Activated naive CD4-positive, alpha-beta T cell treated with Interleukin-2 at 50 U/mL for 16 hours (primary cell): ENCODE measurements around the gene TSPAN18.

Experiments used
- DNase-seq: peaks from one replicate; pipeline ENCODE4 v3.0.0-alpha.2; 2020

TSPAN18 gene

DNA sequence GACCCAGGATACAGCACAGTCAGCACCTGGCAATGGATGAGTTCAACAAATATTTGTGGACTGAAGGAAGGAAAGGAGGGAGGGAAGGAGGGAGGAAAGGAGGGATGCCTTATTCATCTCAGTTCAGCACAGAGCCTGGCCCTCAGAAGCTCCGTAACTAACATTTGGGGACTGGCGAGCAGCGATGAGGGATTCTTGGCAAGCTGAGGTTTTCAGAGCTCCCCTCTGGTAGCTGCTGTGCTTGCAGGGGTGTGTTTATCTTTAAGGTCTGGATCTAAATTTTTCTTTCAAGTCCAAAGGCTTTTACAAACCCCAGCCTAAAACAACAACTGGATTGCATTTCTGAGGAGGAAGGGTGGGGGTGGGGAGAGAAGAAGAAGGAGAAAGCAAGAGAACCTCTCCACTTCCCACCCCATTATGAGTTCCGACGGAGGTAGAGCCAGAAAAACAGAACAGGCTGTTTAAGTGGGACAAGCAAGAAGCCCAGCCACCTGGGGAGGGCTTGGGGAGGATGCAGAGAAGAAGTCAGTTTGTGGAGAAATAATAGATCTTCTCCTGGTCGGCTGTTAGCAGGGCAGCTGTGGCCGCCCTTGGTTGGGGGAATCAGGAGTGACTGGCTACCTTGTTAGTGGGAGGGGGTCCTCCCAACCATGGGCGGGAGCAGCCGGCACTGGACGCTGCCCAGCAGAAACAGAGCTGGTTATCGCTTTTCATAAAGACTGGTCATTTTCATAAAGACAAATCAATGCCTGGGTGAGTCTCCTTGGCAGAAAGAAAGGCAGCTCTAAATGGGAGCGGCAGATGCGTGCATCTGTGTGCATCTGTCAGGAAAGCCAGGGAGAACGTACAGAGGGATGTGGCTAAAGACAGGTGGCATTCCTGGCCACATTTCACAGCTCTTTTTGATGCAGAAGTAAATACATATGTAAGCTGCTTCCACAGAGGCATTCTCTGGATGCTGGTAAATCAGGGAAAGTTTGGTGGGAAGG lies 78.0 kb downstream of the TSPAN18 start:
- no peak for DNase-seq

DNA sequence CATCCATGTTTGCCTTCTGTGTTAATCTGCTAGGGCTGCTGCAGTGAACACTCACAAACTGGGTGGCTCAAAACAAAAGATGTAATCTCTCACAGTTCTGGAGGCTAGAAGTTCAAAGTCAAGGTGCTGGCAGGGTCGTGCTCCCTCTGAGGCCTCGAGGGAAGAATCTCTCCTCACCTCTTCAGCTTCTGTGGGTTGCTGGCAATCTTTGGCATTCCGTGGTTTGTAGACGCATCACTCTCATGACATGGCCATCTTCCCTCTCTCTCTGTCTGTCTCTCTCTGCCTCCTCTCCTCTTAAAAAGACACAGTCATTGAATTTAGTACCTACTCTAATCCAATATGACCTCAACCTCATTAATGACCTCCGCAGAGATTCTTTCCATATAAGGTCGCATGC lies 78.8 kb downstream of the TSPAN18 start:
- no peak for DNase-seq

DNA sequence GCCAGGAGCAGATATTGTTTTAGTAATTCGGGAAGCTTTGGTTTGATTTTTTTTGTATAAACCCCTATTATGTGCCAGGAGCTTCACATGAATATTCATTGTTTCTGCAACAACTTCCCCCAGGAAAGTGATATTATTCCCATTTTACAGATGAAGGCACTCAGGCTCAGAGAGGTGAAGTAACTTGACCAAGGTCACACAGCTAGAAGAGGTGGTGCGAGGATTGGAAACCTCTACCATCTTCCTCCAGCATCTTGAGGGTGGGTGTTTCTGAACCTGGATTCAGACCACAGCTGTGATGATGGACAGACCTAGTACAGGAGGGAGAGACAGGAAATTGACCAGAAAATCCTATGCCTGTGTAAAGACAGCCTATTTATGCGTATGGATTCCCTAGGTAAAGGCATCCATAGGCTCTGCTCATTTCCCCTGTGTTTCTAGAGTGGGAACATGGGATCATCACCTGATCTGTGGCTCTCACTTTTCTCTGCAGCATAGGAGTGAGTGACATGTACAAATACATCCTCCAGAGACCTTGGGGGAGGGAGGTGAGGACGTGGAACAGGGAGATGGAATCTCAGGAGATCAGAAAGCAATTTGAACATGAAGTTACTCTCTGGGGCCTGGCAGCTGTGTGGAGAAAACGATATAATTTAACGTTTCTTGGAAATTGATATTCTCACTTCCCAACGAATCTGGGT lies 81.4 kb downstream of the TSPAN18 start:
- DNase-seq = no peak

DNA sequence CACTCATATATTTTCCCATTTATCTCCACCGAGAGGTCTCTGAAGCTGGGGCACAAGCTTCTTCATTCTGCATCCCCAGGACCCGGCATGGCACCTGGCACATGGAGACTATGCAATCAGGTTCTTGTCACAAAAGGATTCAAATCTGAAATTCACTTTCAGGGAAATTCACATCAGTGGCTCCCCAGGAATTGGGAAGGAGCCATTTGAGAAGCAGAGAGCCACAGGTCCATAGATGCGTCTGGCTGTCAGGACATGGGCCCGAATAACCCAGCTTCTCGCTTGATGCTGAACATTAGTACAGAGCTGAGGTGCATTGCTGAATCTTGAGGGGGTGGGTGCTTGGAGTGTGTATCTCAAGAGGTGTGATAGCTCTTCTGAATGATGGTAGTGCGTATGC lies 82.5 kb downstream of the TSPAN18 start:
- DNase-seq = no peak

DNA sequence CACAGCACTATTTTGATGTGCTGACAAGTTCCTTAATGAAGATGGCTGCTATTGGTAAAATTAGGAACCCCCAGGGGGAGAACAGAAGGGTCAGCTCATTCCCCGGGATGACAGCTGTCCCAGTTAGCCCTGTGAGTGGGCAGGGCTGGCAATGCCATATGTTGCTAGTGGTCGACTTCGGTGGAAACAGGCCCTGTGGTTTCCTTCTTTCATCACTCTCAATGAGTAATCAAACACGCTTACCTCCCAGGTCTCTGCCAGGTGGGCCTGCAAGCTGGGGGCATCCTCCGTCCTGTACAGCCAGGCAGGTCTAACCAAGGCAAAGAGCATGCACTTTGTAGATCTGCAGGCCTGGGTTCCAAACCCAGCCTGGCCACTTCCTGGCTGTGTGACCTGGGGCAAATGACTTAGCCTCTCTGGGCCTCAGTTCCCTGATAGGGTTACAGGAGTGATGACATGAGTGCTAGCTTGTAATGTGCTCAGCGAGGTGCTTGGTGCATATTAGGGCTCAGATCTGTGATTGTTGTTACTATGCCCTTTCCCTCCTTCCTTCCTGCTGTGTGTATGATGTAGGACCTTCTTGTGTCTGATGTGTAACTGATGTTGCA lies 85.2 kb downstream of the TSPAN18 start:
- DNase-seq = no peak

DNA sequence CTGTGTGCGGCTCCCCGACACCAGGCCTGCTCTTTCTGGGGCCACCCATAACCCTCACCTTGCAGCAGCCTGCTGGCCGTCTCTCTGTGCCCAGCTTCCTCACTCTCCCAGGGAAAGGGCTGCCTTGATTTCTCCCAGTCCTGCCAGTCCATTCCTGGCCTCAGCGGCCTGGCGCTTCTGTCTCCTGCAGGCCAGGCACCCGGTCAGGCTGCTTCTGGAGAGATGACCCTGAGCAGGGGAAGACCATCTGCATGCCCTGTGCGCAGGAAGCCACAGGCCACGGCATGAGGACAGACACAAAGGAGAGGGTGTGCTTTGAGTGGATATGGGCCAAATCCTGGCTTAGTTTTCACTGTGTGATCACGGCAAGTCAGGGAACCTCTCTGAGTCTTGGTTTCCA lies 86.2 kb downstream of the TSPAN18 start:
- no peak for DNase-seq

DNA sequence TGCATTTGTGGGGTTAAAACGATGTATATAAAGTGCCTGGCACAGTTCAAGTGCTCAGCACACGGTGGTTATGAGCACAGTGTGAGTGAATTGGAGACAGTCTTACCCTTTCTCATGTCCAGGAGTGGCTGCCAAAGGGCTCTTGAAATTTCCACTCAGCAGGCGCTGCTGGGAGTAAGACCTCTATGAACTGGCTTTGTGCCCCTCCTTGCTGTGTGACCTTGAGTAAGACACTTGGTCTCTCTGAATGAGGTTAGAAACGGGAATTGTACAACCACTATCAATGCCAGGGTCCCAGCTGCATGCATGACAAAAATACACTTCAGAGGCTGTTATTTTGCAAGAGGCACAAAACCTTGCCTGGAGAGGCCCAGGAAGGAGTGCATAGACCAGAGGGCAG lies 86.6 kb downstream of the TSPAN18 start:
- no peak for DNase-seq

DNA sequence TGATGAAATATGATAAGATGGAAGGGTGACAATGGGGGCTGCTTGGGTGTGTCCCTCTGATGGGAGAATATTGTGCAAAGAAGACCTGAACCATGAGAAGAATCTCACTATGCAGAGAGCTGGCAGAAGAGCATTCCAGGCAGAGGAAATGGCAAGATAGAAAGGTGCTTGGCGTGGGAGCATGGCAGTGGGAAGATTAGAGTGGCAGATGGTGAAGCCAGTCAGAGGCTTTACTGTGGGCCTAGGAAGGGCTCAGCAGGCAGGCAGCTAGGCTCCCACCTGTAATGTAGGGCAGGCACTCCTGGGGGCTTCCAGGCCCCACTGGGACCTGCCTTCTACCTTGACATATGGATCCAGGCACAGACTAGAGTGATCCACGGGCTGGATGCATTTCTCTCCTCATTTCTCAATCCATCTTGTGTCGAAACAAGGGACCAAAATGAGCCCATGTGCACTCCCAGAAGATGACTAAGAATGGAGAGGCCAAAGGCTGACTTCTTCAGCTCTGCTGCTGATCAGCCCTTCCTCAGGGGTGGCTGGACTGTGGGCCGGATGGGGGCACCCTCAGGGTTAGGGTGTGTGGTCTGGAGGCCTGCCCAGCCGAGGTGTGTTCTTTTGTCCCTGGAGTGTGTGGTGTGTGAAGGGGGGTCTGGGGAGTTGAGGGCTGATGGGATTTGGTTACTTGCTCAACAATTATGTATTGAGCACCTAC lies 88.3 kb downstream of the TSPAN18 start:
- DNase-seq = no peak

DNA sequence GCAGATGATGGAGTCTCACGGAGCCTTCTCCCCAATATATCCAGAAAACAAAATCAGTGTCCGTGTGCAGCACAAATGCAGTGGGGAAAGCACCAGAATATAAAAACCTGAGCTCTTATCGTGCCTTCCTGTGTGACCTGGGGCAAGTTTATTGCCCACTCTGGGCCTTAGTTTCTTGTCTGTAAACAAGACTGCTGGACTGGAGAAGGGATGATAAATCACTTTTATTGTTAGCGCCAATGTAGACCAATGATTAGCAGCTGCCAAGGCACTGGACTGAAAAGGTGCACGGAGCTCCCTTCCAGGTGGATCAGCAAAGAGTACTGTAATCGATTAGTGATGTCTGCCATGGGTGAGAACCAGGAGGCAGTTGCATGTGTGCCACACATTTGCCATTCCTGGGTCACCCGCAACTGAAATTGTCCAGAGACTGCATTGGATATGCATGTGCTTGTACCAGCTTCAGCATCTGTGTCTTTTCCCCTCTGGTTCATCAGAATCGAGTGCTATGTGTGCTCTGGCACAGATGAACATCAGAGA lies 89.2 kb downstream of the TSPAN18 start:
- DNase-seq = no peak

DNA sequence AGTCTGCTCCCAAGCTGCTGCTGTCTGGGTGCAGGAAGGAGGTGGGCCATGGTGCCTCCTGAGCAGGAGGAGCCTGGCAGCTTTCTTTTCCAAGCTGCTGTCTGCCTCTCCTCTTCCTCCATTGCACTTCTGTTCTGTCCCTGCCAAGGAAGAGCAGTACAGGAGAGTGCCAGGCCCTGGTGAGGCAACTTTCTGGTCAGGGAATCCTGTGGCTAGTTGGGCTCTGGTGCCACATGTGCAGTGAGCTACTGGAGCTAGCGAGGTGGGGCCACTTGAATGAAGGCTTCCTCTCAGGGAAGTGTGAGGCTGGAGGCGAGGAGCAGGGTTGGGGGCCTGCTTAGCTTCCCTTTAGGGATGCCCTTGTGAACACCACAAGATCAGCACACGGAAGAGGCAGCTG lies 90.0 kb downstream of the TSPAN18 start:
- DNase-seq = no peak

DNA sequence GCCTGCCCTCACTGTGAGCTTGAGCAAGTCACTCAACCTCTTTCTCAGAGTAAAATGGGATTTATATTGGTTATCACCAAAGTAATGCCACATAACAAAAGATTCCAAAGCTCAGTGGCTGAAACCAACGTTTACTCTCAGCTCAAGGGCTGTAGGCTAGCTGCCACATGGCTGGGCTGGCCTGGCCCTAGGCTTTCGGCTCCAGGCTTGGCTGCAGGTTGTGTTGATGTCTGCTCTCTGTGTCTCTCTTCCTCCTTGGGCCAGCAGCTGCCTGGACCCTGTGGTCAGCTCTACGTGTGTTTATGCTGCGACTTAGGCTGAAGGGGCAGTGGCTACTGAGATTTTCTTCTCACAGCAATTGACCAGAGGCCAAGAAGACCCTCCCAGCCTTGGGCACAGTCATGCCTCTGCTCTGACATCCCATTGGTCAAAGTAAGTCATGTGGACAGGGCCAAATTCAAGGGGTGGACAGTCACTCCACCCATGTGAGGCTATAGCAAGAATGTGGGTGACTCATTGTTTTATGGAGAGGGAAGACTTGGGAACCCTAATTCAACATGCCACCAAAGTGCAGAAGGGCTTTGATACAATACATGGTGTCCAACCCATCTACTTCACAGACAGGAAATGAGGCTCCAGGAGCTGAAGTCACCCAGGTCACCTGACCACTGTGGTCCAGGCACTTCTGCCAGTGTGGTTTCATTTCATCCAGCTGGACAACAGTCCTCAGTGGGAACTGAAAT lies 90.6 kb downstream of the TSPAN18 start:
- no peak for DNase-seq

DNA sequence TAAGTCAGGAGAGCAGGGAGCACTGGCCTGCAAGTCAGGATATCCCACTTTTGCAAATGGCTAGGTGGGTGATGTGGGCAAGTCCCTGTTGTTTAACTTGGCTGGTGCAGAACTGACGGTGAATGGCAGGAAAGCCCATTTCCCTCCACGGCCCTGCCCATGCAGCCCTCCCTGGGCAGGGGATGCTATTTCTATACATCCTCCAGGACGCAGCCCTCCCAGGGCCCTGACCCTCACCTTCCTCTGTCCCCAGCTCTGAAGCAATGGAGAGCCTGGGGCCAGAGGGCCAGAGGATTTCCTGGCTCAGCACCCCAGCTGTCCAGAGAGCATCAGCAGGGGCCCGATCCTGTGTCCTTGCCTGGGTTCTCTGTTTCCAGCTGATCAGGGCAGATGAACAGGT lies 91.3 kb downstream of the TSPAN18 start:
- DNase-seq = no peak

DNA sequence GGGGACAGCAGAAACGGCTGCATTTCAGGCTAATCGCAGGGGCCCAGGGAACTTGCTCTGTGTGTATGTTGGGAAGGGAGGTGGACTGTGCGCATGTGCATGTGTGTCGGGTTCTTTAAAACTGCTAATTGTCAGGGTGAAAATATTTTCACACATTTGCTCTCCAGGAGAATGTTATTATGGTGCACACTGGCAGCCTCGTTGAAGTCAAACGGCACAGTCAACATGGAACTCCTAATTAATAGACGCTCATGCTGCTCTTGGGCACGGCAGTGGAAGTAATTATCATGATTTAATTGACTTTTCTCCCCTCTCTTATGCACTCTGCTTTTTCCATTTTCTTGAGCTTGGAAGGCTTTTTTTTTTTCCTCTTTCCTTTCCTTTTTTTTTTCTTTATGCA lies 92.6 kb downstream of the TSPAN18 start:
- DNase-seq = no peak

DNA sequence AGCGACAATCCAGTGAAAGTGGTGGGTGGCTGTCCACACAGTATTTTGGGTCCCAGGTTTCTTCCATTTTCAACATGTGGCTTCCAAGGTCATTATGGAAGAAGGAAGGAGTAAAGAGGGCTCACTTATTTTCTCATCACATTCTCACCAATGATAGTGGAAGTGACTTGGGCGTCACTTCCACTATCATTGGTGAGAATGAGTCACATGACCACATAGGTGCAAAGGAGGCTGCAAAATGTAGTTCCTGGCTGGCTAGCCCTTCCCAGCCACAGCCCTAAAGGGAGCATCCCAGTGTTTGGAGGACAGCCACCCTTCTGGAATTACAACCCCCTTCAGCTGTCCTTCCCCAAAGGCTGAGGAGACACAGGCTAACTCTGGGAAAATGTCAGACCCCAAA lies 95.6 kb downstream of the TSPAN18 start:
- no peak for DNase-seq

DNA sequence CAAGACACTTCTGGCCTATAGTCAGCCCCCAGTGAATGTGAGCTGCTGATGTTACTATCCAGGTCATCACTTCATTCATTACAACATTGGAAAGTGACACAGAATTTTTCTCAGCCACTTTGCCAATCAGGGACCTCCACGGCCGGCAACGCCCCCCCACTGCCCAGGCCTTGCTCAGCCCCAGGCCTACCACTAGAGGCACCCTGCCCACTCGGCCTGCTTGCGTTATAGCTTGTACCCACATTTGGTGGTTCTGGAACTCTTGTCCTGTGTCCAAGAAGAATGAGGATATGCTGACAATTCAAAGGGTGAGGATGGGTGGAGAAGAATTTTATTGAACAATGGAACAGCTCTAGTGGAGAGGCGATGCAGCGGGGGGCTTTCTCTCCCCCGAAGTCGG lies 96.2 kb downstream of the TSPAN18 start:
- no peak for DNase-seq

DNA sequence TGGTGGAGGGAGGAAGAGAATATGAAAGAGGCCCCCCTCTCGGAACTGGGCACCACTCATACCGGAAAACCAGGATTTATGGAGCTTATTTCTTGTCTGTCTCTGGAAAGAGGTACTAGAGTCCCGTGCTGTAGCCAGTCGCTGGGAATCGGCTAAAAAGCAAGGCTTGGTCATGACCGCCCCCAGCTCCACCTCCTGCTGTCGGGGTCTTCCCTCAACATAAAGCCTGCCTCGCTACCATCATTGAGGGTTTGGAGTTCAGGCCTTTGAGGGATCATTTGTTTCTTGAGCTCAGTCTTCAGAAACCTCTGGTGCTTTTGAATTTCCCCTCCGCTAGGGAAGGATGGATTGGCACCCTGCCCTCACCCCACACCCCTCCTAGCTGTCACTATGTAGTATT lies 97.1 kb downstream of the TSPAN18 start:
- DNase-seq = no peak

DNA sequence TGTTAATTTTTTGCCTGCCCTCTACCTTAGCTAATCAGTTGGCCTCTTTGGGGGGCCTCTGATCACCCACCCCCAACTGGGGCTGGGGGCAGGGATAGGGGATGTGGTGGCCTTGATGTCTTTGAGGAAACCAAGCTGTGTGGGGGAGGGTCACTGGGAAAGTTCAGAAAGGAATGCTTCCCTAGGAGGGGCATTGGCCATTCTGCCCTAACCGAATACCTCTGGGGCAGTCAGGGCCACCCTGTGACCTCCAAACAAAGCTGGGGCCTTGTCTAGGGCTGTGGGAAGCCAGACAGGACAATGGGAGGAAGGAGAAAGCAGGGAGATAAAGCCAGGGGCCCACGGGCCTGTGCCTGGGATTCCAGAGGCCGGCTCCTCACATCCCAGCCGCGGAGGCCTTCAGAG lies 97.5 kb downstream of the TSPAN18 start:
- no peak for DNase-seq

DNA sequence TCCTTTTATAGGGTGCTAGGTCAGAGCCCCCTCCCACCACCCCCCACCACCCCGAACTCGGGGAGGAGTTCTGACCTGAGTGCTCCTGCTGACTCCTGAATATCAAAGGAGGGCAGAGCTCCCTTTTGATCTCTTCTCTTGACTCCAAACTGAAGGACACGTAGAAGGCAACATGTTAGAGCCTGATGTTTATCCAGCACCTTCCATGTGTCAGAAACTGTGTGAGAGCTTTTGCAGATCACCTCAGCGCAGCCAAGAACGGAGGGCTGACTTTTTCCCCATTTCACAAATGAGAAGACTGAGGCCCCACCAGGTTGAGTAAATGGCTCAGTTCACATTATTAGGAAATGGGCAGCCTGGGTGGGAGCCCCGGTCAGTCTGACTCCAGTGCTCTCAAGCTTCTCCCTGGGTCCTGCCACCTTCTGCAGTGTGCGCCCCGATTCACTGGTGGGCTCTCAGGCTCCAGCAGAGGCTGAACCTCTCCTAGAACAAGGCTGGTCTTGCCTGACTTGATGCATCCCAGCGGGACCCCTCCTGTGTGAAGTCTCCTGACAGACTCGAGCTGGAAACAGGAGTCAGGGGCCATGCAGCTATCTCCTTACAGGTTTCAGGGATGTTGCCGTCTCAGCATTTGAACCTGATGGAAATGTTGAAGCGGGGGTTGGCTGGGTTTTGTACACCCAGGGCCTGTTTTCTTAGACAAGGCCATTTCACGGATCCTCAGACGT lies 98.5 kb downstream of the TSPAN18 start:
- DNase-seq = no peak

DNA sequence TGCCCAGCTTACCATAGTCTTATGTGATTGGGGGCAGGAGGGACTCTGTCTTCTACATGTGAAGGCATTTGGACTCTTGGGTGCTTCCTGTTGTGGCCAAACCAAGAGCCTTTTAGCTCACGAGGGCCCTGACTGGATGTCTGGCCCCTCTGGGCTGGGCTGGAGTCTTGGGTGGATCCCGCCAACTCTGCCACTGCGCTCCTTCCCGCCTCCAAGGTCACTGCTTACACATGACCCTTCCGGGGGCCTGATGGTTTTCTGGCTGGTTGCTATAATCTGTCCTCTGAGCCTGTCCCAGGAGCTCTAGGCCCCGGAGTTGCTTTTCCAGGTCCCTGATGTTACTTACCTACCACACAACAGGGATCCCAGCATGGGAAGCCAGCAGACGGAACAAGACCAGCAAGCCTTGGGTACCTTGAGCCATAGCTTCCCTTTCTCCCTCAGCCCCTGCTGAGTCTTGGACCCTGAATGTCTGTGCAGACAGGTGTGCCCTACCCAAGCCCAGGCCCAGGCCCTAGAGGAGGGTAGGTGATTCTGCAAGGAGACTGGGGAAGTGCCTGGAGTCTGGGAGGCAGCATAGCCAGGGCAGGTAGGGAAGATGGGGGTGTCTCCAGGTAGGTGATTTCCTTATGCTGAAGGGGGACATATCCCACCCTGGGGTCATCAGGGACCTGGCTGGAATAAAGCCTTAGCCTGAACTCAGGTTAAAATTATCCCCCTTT lies 100.3 kb downstream of the TSPAN18 start:
- no peak for DNase-seq

DNA sequence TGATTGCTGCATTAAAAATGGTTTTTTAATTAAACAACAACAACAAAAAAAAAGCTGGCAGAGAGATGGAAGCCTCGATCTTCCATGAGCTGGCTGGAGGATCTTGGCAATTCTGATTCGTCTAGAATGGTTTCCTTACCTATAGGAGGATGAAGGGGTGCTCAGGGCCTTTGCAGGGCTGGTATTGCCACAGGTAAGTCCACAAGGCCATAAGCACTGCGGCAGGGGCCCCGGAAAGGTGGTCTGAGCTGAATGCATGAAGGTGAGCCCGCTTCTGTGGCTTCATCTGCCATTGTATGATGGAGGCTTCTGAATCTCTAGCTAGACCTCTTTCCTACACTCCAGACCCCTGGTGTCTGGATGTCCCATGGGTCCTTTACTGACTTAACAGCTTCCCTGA lies 101.5 kb downstream of the TSPAN18 start:
- DNase-seq = no peak

DNA sequence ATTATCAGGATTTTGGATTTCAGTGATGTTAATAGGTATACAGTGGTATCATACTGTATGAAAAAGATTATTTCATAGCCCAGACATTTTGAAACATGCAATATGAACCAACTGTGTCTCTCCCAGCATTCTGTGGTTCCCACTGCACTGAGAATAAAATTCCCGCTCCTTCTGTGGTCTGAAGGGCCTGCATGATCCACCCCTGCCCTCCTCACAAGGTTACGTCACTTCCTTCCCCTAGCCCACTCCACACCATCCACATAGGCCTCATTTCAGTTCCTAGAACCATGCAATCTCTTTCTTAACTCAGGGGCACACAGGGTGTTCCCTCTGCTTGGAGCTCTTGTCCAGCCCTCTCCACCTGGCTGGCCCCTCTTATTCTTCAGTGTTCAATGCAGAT lies 103.1 kb downstream of the TSPAN18 start:
- DNase-seq = no peak
